Measurements from ENCODE around the gene PTPRN2.

DNA sequence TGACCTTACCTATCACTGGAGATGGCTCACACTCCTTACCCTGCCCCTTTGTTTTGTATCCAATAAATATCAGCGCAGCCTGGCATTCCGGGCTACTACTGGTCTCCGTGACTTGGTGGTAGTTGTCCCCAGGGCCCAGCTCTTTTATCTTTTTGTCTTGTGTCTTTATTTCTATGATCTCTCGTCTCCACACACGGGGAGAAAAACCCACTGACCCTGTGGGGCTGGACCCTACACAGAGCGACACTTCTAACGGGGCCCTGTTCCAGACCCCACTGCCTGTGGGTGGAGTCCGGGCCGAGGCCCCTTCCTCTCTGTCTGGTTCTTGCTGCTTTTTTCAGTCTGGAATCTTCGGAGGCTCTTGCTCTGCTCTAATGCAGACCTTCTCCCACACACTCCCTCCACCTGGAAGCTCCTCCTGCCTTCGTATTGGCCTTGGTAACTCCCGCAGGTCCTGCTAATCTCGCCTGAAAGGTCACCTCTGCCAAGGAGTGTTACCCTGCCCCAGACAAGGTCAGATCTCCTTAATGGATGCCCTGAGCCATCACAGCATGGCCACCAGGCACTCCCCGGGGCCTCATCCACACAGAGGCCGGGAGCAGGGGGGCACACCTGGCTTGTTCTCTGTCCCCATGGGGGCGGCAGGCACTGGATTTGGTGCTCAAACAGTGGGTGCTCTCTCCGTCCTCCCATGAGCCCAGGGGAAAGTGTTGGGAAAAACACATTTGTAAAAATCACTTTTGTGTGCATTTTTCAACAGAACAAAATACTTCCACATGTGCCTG is 531.7 kb downstream of the PTPRN2 start:
- no peak for TF ChIP-seq ESRRB (CRISPR knock-in tag; IDR thresholded peaks at IDR 0.05; ENCODE audit: borderline replicate concordance)
- TF ChIP-seq, protein P1, sequence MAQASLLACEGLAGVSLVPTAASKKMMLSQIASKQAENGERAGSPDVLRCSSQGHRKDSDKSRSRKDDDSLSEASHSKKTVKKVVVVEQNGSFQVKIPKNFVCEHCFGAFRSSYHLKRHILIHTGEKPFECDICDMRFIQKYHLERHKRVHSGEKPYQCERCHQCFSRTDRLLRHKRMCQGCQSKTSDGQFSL (CRISPR knock-in tag; IDR thresholded peaks at IDR 0.05) = no peak
- TF ChIP-seq, protein P1 (tag; IDR thresholded peaks at IDR 0.05) = no peak
- TF ChIP-seq ZNF253 (CRISPR knock-in tag; conservative IDR thresholded peaks at IDR 0.05) = no peak
- TF ChIP-seq, protein P2, sequence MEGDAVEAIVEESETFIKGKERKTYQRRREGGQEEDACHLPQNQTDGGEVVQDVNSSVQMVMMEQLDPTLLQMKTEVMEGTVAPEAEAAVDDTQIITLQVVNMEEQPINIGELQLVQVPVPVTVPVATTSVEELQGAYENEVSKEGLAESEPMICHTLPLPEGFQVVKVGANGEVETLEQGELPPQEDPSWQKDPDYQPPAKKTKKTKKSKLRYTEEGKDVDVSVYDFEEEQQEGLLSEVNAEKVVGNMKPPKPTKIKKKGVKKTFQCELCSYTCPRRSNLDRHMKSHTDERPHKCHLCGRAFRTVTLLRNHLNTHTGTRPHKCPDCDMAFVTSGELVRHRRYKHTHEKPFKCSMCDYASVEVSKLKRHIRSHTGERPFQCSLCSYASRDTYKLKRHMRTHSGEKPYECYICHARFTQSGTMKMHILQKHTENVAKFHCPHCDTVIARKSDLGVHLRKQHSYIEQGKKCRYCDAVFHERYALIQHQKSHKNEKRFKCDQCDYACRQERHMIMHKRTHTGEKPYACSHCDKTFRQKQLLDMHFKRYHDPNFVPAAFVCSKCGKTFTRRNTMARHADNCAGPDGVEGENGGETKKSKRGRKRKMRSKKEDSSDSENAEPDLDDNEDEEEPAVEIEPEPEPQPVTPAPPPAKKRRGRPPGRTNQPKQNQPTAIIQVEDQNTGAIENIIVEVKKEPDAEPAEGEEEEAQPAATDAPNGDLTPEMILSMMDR (IDR thresholded peaks at IDR 0.05 in 2 of 3, conservative IDR thresholded peaks at IDR 0.05 in 1 of 3; ENCODE audit: insufficient read depth in 2 of 3, low read depth in 1 of 3, low read length in 3 of 3) = no peak
- no peak for TF ChIP-seq CHD2 (IDR thresholded peaks at IDR 0.05; ENCODE audit: low read depth, low read length)
- no peak for TF ChIP-seq PHB2 (IDR thresholded peaks at IDR 0.05; ENCODE audit: low read depth)
